Limb (tissue), 2 donors: ENCODE measurements around the gene TENM4.

ENCODE experiments used
- DNase-seq, 2 donors: peaks; one replicate each; pipeline ENCODE4 v3.0.0-alpha.2; 2016; ENCODE audit errors: extremely low spot score in 2 of 2

TENM4 gene

DNA sequence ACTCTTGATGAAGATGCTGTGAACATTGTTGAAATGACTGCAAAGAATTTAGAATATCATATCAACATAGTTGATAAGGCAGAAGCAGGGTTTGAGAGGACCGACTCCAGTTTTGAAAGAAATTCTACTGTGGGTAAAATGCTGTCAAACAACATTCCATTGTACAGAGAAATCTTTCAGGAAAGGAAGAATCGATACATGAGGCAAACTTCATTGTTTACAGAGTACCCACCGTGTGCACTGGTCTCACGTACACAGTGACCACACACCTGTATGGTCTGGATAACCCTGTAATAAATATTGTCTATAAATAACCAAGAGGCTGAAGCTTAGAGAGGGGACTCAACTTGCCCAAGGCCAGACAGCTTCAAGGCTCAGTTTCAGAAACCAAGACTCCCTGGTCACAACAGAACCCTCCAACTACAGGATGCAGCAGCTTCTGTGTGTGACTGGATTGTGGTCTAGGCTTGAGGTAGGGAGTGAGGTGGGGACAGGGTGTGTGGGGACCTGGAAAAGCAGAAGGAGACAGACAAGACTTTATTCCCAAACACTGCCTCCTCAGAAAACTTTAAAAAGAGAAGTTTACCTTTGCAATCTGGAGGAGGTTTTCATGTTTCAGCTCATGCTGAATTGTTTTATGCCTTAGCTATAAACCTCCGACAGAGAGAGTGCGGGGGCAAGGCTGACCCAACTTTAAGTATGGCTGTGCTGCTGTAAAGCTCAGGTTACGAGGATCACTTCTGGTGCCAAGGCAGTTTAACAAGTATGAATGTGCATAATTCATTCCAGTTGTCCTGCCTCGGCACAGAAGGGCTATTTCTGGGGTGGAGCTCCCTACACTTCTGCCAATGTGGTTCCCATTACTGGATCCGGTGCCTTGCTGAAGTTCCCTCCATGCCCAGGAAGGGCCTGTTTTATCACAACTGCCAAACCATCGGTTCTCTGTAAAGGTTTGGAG lies 493.6 kb downstream of the TENM4 start:
- DNase-seq, result peak; percentile 48 to 73

DNA sequence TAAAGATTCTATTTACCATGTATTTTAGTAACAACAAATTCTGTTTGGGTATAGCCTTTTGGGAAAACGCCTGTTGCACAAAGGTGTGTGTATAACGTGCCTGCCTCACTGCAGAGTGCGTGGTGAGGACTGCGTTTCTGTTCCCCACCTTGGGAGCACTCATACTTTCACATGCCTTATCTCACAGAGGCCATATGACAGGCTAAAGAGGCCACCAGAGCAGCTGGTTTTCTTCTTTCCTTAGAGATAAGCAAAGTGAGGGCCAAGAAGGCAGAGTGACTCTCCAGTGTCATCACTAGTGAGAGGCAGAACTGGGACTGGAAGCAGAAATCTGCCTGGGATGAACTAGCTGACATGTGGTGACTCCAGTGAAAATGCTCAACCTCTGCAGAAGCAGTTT lies 497.0 kb downstream of the TENM4 start:
- DNase-seq, result no peak

GRCh38 chr11:78943154-78943553 lies 497.7 kb downstream of the TENM4 start:
- DNase-seq, result peak in 1 of 2 donors; percentile 25

- DNase-seq, result no peak
These were observed 499.5 kb downstream of the TENM4 start for GRCh38 chr11:78941226-78941851.

DNA sequence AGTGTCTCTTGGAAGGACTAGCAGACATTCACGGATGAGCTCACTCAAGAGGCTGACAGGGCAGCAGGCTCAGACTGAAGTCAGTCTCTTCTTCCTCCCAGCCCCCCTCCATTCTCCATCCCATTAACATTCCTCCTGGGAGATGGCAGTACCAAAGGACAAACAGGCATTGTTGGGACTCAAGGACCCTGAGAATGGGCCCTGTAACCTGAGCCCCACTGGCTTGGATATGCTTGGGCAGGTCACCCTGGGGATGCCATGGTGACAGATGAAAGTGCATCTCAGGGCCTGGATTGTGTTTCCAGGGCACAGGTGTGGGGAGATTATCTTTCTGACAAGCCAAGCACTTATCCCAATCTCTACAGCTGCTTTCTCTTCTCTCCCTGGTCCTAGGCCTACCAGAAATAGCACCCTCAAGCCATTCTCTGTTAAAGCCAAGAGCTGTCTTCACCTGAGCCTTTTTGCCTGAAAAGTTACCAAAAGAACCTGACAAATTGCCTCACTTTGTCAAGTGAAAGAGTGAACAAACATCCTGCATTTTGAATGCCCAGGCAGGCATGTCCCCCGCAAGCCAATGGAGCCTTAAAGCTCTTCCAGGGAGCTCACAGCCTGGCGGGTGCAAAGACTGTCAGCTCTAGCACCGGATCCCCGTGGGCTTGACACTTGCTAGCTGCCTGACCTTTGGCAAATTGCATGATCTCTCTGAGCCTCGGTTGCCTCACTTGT lies 500.2 kb downstream of the TENM4 start:
- no peak for DNase-seq

GRCh38 chr11:78938971-78939370 lies 501.9 kb downstream of the TENM4 start:
- DNase-seq, result no peak

- no peak for DNase-seq
These were observed 502.8 kb downstream of the TENM4 start for GRCh38 chr11:78938036-78938435.

- DNase-seq, result no peak
These were observed 505.3 kb downstream of the TENM4 start for GRCh38 chr11:78935398-78936068.

GRCh38 chr11:78933350-78933749 lies 507.5 kb downstream of the TENM4 start:
- DNase-seq, result no peak

- DNase-seq, result no peak
These were observed 508.1 kb downstream of the TENM4 start for GRCh38 chr11:78932757-78933156.

DNA sequence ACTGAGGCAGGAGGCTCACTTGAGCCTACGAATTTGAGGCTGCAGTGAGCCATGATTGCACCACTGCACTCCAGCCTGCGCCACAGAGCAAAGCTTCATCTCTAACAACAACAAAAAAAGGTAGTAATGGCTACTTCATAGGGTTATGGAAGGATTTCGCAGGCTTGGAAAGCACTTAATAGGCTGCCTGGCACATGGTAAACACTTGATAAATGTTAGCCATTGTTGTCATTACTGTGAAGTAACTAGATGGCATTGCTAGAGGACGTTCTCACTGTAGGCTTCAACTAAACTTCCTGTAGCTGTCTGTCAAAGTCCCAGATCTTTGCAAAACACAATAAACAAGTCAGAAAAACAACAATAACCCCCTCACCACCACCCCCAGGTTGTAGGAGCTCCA lies 508.9 kb downstream of the TENM4 start:
- DNase-seq, result no peak

GRCh38 chr11:78930810-78931523 lies 509.9 kb downstream of the TENM4 start:
- DNase-seq, result no peak

- DNase-seq, result no peak
These were observed 511.0 kb downstream of the TENM4 start for GRCh38 chr11:78929906-78930220.

DNA sequence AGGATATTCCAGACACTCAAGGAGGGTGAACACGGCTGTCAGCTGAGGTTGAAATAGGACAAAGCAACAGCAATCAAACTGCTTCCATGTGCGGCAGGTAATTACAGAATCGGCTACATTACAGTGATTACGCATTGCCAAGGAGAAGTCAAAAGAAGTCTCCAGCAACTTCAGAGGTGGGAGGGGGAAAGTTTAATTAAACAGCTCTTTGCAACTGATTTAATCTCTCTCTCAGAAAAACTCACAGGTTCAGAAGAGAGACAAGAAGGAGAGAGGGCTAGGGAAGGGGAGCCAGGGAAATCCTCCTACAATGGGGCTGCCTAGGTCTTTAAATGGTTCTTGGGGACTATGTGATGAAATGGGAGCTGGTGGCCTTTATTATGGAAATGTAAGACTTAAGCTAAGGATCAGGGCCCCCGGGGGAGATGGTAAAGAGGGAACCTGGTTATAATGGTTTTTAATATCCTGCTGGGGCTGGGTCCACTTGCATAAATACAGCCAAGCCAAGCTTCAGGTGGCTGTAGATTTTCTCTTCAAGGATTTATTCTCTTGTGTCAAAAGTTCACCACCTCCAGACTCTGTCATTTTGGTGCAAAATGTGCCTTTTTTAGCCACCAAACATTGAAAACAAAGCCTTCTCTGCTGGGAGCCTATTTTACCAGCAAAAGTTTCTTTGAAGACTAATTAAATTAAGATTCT lies 511.5 kb downstream of the TENM4 start:
- DNase-seq, result no peak

GRCh38 chr11:78927511-78927910 lies 513.3 kb downstream of the TENM4 start:
- no peak for DNase-seq

GRCh38 chr11:78926633-78927338 lies 514.0 kb downstream of the TENM4 start:
- no peak for DNase-seq

GRCh38 chr11:78925387-78925786 lies 515.4 kb downstream of the TENM4 start:
- DNase-seq, result no peak

- no peak for DNase-seq
These were observed 517.8 kb downstream of the TENM4 start for GRCh38 chr11:78922859-78923625.

GRCh38 chr11:78921509-78921908 lies 519.3 kb downstream of the TENM4 start:
- DNase-seq, result no peak
